IgD-negative memory B cell (primary cell): ENCODE results near the gene CHAT. TPM values are rescaled to one million over a fixed set of nuclear protein-coding genes. Genes with fewer than 3 reads are reported as not detected.

Experiments used
- H3K27ac Mint-ChIP-seq, 3 donors: one replicate each; pipeline ENCODE4 v1.8.0; 2020 to 2022; ENCODE audit warnings: mild to moderate bottlenecking in 3 of 3, mixed read lengths in 3 of 3, moderate library complexity in 1 of 3
- H3K27me3 Mint-ChIP-seq: one replicate; pipeline ENCODE4 v1.8.0; 2021; ENCODE audit warnings: mixed read lengths
- H3K36me3 Mint-ChIP-seq: one replicate; pipeline ENCODE4 v1.8.0; 2020; ENCODE audit warnings: mild to moderate bottlenecking, mixed read lengths
- H3K4me1 Mint-ChIP-seq, 3 donors: one replicate each; pipeline ENCODE4 v1.8.0; 2020 to 2022; ENCODE audit warnings: mixed read lengths in 3 of 3, mild to moderate bottlenecking in 1 of 3
- H3K4me3 Mint-ChIP-seq, 4 donors: one replicate each; pipeline ENCODE4 v1.8.0; 2020 to 2022; ENCODE audit warnings: mild to moderate bottlenecking in 4 of 4, mixed read lengths in 4 of 4, moderate library complexity in 3 of 4
- H3K9me3 Mint-ChIP-seq, 3 donors: one replicate each; pipeline ENCODE4 v1.8.0; 2020 to 2021; ENCODE audit warnings: mixed read lengths in 3 of 3, mild to moderate bottlenecking in 1 of 3
- polyA plus RNA-seq: library from polyadenylated mRNA; unstranded; fragments of 300-500 nt; fragmentation: Illumina TruSeq; gene quantifications from one replicate; pipeline ENCODE4 v1.2.3, GENCODE V29; 2021

Gene CHAT
- polyA plus RNA-seq, 1 donor from 2014 or later, result not detected

DNA sequence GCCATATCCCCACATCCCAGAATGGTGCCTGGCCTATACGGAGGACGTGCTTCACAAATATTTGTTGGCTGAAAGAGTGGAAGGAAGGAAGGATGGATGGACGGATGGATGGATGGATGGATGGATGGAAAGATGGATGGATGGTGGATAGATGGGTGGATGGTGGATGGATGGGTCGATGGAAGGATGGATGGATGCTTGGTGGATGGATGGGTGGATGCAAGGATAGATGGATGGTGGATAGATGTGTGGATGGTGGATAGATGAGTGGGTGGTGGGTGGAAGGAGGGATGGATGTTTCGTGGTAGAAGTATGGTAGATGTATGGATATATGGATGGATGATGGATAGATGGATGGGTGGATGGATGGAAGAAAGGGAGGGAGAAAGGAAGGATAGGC lies 10.8 kb downstream of the CHAT start:
- Mint-ChIP-seq H3K9me3 (peaks cover 0 to 2% (median 0%) of the 10 kb centered on the region in 3 donors), H3K4me1 (no peaks in the 10 kb centered on the region), H3K4me3 (no peak overlapping the region), H3K36me3 (peaks cover 1% of the 10 kb centered on the region), H3K27ac (no peak overlapping the region), H3K27me3 (peaks cover 13% of the 10 kb centered on the region)

DNA sequence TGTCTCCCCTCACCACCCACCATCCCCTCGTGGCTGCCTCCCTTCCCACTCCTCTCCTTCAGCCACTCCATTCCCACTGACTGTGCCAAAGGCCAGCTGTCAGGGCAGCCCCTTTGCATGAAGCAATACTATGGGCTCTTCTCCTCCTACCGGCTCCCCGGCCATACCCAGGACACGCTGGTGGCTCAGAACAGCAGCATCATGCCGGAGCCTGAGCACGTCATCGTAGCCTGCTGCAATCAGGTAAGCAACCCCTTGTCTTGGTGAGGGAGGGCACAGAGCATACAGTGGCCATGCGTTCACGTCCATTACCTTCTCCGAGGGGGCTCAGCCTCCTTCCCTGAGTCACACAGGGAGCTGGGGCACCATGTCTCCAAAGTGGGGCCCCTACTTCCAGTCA lies 11.6 kb downstream of the CHAT start:
- Mint-ChIP-seq H3K4me1 (no peaks in the 10 kb centered on the region), H3K36me3 (peaks cover 1% of the 10 kb centered on the region), H3K27me3 (peaks cover 13% of the 10 kb centered on the region), H3K4me3 (no peak overlapping the region), H3K9me3 (peaks cover 0 to 2% (median 0%) of the 10 kb centered on the region in 3 donors), H3K27ac (no peak overlapping the region)

DNA sequence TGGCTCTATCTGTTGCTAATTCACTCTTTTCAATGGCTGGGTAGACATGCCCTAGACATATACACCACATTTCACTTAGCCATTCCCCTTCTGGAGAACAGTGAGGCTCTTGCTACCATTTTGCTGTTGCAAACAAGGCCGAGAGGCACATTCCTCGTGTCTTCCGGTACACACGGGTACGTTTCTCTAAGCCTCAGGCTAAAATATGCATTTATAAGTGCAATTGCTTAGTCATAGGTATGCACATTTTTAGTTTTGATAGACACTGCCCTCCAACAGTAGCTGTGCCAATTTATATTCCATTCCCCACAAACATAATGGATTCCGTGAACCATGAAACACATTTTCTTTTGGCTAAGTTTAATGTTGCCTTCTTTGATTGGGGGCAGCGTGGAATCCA lies 13.2 kb downstream of the CHAT start:
- Mint-ChIP-seq H3K4me3 (no peak overlapping the region), H3K36me3 (peaks cover 1% of the 10 kb centered on the region), H3K4me1 (no peaks in the 10 kb centered on the region), H3K9me3 (peaks cover 0 to 2% (median 0%) of the 10 kb centered on the region in 3 donors), H3K27ac (no peak overlapping the region), H3K27me3 (peaks cover 9% of the 10 kb centered on the region)

DNA sequence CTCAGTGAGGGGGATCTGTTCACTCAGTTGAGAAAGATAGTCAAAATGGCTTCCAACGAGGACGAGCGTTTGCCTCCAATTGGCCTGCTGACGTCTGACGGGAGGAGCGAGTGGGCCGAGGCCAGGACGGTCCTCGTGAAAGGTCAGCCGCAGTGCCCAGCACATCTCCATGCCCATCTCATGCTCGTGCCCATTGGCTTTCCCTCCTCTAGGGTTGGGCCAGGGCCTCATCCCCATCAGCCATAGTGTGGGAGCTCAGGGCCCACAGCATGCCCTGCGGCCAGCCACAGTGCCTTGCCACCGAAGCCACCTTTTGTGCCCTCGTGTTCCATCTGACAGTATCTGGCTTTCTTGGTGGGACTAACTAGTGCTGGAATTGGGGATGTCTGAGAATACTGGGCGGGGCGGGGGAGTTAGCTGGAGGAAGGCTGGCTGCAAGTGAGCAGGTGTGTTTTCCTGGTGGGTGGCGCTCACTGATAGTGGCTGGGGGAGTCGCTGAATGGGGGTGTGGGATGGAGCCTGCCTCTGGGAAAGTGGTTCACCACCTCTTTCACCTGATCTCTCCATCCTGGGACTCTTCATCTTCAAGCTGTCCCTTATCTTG lies 13.9 kb downstream of the CHAT start:
- Mint-ChIP-seq H3K4me1 (no peaks in the 10 kb centered on the region), H3K9me3 (peaks cover 0 to 2% (median 0%) of the 10 kb centered on the region in 3 donors), H3K4me3 (no peak overlapping the region), H3K27ac (no peak overlapping the region), H3K27me3 (peaks cover 4% of the 10 kb centered on the region), H3K36me3 (peaks cover 1% of the 10 kb centered on the region)

DNA sequence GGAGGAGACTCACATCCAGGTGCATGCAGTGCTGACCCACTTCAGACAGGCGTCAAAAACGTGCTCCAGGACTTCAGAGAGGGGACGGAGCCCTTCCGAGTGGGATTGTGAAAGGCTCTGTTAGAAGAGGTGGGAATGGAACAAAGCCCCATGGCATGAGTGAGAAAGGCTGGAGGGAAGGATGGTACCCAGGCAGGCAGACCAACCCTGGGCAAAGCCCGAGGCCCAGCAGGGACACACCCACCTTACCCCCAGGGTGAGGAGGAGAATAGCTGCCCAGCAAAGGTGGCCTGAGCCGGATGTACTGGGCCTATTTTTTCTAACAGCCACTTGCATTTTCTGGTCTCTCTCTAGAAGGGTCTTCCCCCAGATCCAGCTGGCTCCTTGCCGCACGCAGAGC lies 14.8 kb downstream of the CHAT start:
- H3K9me3 Mint-ChIP-seq, result peaks cover 0 to 2% (median 0%) of the 10 kb centered on the region in 3 donors

DNA sequence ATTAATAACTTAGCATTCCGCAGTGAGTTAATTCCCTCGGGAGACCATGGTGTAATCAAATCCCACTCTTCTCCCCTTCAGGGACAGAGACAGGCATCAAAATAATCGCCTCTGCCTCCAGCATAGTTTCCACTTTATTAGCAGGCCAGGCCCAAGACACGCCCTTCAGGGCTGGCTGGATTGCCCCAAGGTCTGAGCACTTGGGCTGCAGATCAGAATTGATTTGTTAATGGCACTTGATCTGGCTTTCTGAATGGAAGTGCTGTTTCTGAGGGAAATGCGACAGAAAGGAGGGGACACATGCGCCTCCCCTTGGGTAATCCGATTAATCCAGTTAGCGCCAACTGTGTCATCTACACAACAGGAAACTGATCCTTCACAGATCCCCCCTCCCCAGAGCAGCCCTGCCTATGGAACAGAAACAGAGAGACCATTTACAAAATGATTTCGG lies 15.6 kb downstream of the CHAT start:
- Mint-ChIP-seq H3K27me3 (no peaks in the 10 kb centered on the region), H3K27ac (no peak overlapping the region), H3K4me1 (no peaks in the 10 kb centered on the region), H3K4me3 (no peak overlapping the region), H3K36me3 (peaks cover 1% of the 10 kb centered on the region), H3K9me3 (peaks cover 0 to under 1% (median 0%) of the 10 kb centered on the region in 3 donors)

More for the DNA sequence above, 14.8 kb downstream of the CHAT start:
- Mint-ChIP-seq H3K4me3 (no peak overlapping the region), H3K27me3 (peaks cover 2% of the 10 kb centered on the region), H3K27ac (no peak overlapping the region), H3K4me1 (no peaks in the 10 kb centered on the region), H3K36me3 (peaks cover 1% of the 10 kb centered on the region)

DNA sequence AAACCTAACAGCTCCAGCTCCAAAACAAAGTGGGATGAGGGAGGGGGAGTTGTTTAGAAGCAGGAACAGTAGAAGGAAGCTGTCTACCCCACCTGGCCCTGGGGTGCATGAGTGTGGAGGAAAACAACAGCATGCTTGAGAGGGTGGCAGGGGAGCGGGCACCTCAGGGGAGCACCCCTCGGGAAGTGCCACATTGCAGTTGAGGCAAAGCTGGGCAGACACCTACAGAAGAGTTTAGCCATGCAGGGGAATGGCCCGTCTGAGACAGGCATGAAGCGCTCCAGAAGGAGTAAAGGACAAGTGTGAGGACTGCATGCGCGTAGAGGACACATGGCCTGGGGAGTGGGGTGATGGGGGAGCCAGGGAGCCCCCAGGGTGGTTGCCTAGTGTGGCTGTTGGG lies 18.1 kb downstream of the CHAT start:
- Mint-ChIP-seq H3K36me3 (peaks cover 1% of the 10 kb centered on the region), H3K4me1 (no peaks in the 10 kb centered on the region), H3K9me3 (no peaks in the 10 kb centered on the region), H3K27ac (no peak overlapping the region), H3K27me3 (no peaks in the 10 kb centered on the region), H3K4me3 (no peak overlapping the region)

DNA sequence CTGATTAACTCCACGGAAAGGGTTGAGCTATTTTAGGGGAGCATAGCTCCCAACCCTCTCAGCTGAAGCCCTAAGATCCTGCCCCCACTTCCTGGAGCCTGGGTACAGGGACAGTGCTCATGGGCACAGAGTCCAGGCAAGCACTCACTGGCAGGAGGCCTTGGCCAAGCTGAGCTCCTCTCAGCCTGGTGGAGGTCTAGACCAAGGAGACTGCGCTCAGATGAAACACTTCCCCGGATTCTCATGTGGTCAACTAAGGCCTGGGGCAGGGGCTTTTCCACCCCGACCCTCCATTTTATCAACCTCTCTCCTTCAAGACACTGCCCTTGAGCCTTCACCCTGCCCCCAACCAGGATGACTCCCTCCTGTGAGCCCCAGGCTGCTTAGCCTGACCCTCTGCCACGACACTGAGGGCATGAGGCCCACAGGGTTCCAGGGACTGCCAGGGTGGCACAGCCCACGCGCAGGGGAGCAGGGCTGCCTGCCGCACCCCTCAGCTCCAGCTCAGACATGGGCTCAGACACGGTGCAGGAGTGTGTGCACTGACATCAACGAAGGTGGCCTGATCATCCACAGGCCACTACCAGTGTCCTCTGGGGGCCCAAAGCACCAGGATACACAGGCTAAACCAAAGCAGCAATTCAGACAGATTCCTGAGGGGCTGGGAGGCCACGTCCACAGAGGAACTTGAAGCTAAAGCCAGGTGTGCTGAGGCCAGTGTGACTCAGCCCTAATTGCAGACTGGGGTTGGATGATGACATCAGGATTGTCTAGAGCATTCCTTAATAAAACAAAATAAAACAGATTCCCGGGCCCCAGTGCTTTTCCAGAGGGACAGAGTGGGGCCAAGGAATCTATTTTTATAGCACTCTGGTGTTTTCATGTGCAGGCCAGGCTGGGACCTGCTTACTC lies 18.8 kb downstream of the CHAT start:
- no peak overlapping the region for H3K27ac Mint-ChIP-seq
- H3K27me3 Mint-ChIP-seq, result no peaks in the 10 kb centered on the region
- H3K4me3 Mint-ChIP-seq, result no peak overlapping the region
- no peaks in the 10 kb centered on the region for H3K4me1 Mint-ChIP-seq
- H3K9me3 Mint-ChIP-seq, result no peaks in the 10 kb centered on the region
- H3K36me3 Mint-ChIP-seq, result peaks cover 1% of the 10 kb centered on the region

DNA sequence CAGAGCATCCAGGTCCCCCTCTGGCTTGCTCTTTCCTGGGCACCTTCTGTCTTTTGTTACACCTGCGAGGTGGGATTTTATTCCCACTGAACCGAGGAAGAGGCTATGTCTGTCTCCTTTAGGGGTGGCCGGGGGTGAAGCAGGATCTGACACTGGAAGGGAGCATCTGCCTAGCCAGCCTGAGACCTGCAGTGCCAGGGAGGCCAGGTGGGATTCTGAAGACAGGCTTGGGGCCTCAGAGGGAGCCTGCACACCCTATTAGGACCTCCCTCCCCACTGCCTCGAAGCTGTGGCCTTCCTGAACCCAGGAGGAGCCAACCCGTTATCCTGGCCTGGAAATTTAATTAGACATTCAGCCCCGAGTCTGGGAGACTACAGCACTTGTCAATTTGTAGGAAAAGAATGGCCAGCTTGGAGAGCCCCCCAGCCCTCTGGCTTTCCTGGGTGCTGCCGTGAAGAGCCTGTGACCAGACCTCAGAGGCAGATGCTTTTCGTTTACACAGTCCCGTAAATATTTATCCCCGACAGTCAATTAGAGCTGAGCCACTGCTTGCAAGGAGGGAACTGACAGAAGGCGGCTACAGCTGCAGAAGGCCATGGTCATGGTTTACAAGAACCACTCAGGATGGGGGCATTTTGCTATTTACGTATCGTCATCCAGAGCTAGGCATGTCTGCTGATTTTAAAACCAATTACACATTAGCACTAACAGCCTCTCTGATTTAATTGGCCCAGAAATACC lies 19.7 kb downstream of the CHAT start:
- Mint-ChIP-seq H3K4me1 (no peaks in the 10 kb centered on the region), H3K27ac (no peak overlapping the region), H3K27me3 (no peaks in the 10 kb centered on the region), H3K36me3 (peaks cover 1% of the 10 kb centered on the region), H3K4me3 (no peak overlapping the region), H3K9me3 (no peaks in the 10 kb centered on the region)

DNA sequence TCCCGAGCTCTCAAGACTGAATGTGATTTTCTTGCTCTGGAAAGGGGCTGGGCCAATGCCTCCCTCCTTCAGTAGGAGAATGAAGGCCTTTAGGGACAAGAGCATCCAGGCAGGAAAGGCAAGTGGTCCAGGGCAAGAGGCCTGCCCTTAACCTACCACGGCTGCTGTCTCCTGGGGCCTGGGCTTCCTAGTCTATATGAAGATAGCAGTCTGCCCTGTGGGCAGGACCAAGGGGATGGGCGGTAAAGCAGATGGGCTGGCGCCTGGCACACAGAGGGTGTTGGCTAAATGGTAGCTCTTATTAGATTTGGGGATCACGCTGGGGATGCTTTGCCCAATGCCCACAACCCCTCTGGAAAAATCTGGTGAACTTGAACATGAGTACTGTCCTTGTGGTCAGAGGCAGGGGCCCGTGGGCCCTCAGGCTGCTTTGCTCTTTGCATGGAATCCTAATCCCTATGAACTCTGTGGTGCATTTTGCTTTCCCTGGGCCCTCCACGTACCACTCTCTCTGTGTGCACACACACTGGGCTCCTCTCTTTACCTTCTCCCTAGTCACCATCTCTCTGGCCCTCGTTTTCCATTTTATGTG lies 20.3 kb downstream of the CHAT start:
- H3K4me1 Mint-ChIP-seq, result no peaks in the 10 kb centered on the region
- H3K36me3 Mint-ChIP-seq, result no peaks in the 10 kb centered on the region

DNA sequence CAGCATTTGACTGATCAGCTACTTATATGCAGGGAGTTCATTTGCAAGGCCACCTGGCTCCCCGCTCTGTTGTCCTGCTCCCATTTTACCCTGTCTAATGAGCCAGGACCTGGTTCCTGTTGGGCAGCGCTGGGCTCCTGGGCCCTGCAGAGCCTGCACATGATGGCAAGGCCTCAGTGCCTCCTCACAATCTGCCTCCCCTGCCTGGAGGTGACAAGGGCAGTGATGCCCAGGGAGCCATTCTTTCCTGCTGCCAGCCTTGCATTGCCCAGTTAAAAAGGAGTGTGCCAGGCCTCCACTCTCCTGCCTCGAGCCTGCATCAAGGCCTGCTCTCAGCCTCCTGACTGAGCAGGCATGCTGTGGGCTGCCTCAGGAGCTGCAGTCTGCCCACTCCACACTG lies 28.5 kb downstream of the CHAT start:
- Mint-ChIP-seq H3K36me3 (peaks cover 2% of the 10 kb centered on the region), H3K27ac (no peak overlapping the region), H3K4me3 (no peak overlapping the region), H3K9me3 (no peaks in the 10 kb centered on the region), H3K4me1 (no peaks in the 10 kb centered on the region), H3K27me3 (peaks cover 25% of the 10 kb centered on the region)

More for the DNA sequence above, 20.3 kb downstream of the CHAT start:
- Mint-ChIP-seq H3K27me3 (no peaks in the 10 kb centered on the region), H3K4me3 (no peak overlapping the region), H3K9me3 (no peaks in the 10 kb centered on the region), H3K27ac (no peak overlapping the region)

DNA sequence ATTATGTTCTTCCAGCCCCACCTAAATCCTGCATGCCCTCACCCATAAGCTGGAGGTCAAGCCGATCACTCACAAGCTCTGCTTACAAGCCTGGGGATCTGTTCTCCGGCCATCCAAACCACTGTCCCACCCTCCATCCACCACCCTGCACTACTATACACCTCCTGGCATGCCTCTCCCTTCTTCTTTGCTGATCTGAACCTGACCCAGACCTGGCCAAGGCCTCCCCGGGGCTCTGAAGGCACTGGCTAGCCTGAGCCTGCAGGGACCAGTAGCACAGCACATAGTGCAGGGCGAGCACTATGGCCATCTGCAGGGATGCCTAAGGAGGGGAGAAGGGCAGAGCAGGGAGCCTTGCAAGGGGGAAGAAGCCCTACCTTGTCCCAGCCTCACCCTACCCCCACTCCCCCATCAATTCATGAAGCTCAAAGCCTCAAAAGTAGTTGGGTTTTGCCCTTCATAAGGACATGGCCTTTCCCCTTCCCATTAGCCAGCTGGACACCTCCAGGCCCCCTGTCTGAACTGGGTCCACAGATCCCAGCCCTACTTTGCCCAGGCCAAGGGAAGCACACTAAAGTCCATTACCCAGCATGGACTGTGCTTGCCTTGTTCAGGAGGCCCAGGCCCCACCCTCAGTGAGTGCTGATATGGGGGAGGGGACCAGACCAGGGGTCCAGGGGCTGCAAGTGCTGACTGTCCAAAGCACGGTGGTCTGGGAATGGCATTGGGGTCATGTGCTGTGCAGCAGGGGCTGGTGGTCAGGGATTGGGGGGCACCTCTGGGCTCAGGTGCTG lies 29.6 kb downstream of the CHAT start:
- no peak overlapping the region for H3K27ac Mint-ChIP-seq
- no peaks in the 10 kb centered on the region for H3K9me3 Mint-ChIP-seq
- no peaks in the 10 kb centered on the region for H3K4me1 Mint-ChIP-seq
- H3K4me3 Mint-ChIP-seq, result no peak overlapping the region
- peaks cover 32% of the 10 kb centered on the region for H3K27me3 Mint-ChIP-seq
- peaks cover 2% of the 10 kb centered on the region for H3K36me3 Mint-ChIP-seq

DNA sequence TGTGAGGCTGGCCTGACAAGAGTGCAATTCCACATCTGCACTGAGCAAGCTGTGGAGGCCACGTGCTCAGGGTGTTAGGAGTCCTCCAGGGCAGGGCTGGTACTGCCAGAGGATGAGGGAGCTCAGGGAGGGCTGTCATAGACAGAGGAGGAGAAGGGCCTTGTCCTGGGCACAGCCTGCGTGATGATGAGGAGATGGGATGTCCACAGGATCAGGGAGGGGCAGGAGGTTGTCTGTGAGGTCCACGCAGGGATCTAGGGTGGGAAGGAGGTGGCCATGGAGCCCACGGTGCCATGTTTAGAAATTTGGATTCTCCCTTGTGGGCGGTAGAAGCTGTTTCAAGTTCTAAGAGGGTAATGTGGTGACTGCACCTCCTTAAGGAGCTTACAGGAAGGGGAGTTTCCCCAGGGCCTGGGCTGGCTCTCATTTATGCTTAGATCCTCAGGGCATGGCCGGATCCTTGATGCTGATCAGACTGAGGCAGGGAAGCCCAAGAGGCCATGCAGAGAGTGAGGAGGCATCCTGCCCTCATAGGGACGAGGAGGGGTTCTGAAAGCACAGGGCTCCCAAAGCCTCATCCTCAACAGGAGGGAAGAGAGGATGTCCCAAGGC lies 30.3 kb downstream of the CHAT start:
- H3K36me3 Mint-ChIP-seq, result peaks cover 2% of the 10 kb centered on the region
- H3K27me3 Mint-ChIP-seq, result peaks cover 33% of the 10 kb centered on the region
- no peak overlapping the region for H3K4me3 Mint-ChIP-seq
- H3K9me3 Mint-ChIP-seq, result no peaks in the 10 kb centered on the region
- H3K4me1 Mint-ChIP-seq, result peaks cover 0 to 2% (median 1%) of the 10 kb centered on the region in 3 donors
- H3K27ac Mint-ChIP-seq, result no peak overlapping the region

DNA sequence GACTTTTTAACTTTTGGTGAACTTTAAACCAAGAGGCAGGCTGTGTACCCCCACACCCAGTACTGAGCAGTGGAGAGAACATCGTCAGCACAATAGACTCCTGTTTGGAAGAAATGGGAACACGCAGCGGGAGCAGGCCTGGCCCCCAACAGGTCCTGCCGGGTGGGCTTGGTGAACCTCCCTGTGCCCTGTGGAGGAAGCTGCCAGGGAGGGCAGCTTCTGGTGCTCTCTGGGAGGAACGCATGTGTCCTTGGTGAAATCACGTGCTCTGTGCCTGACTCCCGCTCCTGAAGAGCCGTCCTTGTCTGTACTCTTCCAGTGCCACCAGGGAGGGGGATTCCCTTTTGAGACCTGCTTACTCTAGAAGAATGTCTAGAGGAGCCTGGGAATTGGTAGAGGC lies 31.6 kb downstream of the CHAT start:
- Mint-ChIP-seq H3K4me1 (peaks cover 2 to 11% (median 7%) of the 10 kb centered on the region in 3 donors), H3K9me3 (no peaks in the 10 kb centered on the region), H3K27ac (no peak overlapping the region), H3K4me3 (no peak overlapping the region), H3K36me3 (peaks cover 2% of the 10 kb centered on the region), H3K27me3 (peaks cover 32% of the 10 kb centered on the region)
